Endometrium (tissue), 2 donors: ENCODE measurements around the gene DYRK1A.
"Not testable (repeated sequence)": the region's sequence is repeated elsewhere in the genome, so short reads cannot be mapped to it uniquely, and the experiment has no call there.

Experiments
- FAIRE-seq: peaks from 2 replicates; lab custom pipeline; 2012; peaks lifted over from hg19 to GRCh38; lab: Jason Lieb, UNC
- donor health status: control.
- donor health status: control.

DYRK1A gene

DNA sequence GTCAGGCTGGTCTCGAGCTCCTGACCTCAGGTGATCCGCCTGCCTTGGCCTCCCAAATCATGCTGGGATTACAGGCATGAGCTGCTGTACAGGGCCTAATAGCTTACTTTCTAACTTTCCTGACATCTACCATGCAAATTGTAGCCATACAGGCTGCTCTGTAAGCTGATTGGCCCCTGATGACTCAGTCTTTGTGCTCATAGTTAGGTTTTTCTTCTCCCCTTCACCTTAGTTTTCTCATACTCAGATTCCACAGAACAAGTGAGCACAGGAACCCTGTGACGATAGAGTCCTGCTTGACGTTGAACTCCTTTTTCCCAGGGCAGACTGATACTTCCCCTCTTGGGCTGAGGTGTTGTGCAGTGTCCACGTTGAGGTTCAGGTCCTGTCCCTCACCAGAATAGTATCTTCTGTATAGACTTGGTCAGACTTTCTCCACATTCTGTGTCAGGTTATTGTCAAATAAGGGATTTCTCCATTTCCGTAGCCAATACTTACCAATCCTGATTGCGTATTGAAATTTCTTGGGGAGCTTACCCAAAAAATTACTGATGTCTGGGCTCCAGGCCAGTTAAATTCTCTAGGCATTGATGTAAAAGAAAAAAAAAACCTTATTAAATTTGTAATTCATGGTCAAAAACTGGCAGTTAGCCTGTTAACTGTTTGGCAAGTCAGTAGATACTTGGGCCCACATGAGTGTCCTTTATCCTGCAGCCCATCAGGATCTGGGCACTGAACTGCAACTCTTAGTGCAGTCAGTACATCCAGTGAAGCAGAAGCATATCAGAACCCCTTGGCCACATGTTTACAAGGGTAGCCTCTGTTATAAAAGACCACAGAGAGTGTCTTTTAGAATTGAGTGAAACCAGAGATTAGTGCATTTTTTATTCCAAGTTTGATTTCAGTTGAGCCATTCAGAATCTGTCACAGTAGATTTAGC lies 118.2 kb downstream of the DYRK1A start:
- no peak for FAIRE-seq

DNA sequence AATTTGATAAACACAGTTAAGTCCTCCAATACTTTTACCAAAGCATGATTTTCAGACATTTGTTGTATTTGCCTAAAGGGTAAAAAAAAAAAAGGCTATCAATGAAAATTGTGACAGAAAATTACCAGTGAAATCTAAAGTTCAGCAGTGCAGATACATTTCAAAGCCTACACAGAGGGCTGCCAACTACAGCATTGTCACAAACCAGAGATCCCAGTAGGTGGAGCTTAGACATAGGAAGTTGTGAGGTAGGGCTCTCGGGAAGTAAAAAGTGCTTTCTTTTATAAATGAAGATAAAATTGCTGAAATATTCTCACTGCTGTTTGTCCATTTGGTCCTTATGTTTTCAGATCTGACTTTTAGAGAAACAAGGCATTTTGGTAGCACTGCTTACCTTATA lies 123.0 kb downstream of the DYRK1A start:
- FAIRE-seq: no peak

DNA sequence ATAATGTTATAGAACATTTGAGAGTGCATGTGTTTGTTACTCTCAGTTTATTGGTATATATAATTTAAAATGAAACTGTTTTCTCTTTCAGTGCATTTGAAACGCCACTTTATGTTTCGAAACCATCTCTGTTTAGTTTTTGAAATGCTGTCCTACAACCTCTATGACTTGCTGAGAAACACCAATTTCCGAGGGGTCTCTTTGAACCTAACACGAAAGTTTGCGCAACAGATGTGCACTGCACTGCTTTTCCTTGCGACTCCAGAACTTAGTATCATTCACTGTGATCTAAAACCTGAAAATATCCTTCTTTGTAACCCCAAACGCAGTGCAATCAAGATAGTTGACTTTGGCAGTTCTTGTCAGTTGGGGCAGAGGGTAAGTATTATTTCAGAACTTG lies 123.5 kb downstream of the DYRK1A start:
- no peak for FAIRE-seq

DNA sequence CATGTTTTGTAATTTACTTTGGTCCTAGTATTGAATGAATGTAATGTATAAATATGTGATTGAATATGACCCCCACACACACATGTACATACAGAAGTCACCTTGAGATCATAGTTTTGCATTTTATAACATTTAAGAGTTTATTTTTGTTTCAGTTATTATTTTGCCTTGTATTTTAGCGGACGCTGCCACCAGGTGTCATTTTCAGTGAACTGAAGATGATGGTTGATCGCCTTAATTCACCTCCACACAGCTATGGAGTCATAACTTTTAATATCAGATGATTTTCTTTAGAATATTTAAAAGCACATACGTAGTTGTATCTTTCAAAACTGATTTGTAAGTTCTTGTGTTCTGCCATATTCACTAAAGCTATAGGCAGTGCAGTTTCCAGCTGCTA lies 130.4 kb downstream of the DYRK1A start:
- FAIRE-seq: no peak

DNA sequence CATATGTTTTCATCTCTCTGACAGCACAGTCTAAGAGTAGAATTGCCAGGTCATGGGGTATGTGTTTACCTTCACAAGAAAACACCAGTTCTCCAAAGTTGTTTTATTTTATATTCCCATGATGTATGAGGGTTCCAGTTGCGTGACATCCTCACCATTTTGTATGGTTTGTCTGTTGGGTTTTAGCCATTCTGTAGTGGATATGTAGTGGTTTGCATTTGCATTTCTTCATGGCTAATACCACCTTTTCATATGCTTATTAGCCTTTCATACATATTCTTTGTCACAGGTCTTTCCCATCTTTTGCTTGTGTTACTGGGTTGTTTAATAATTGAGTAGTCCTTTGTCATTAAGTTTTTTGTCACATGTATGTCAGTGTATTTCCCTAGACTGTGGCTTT lies 132.1 kb downstream of the DYRK1A start:
- no peak for FAIRE-seq

DNA sequence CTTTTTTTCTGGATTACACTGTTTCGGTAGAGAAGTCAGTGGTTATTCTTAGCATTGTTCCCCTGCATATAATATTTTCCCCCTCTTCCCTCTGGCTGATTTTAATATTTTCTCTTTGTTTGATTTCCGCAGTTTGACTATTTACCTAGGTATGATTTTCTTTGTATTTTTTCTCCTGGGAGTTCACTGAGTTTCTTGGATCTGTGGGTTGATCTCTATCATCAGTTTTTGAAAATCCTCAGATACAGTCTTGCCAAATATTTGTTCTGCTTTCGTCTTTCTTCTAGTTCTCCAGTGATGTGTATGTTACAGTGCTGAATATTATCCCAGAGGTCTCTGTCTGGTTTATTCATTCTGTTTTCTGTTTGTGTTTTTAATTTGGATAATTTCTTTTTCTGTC lies 136.4 kb downstream of the DYRK1A start:
- no peak for FAIRE-seq

DNA sequence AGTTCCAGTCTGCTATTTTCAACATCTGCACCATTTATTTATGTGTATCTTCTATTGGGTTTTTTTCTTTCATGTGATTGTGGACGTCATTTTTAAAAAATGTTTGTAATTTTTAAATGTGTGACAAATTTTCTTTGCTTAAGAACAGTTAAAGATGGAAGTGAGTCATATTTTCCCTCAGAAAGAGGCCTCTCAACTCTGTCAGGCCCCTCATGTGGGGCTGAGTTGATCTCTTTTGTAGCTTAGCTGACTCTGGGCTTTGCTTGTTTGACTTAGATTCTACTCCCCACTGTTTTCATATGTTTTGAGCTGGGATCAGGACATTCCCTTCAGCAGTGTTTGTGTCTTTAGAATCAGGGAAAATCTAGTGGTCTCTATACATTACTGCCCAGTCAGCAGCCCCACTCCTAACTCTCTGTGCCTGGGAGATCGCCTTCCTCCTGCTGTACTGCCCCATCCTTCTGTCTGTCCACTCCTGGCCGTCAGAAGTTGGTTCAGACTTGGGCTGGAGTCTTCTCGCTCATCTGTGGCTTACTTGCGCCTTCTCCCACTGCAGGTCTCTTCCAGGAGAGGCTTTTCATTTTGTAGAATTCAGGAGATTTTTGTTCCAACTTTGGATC lies 137.4 kb downstream of the DYRK1A start:
- no peak for FAIRE-seq

DNA sequence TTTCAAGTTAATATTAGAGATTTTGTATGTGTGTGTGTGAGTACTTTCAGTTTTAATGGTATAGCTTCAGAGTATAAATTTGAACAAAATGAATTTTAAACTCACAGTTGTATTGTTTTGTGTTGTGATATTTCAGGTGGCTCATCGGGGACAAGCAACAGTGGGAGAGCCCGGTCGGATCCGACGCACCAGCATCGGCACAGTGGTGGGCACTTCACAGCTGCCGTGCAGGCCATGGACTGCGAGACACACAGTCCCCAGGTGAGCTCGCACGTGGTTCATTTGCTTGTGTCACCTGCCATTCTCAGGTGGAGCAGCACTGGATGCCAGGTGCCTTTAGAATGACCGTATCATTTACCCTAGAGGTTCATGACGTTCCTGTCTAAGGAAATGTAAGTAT lies 139.4 kb downstream of the DYRK1A start:
- no peak for FAIRE-seq

DNA sequence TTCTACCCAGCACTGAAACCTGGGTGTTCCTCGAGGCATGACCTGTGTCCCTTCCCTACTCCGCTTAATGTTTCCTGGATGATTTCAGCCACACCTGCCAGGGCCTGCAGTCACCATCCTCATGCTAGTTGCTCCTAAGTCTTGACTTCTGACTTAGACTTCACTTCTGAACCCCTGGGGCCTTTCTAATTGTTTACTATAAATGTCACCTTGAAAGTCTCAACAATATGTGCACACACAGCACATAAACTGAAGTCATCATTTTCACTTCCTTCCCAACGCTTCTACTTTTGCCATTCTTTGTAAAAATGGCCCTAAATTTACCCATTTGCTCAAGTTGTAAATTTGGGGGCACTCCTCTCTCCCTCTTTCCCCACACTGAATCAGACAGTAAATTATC lies 141.1 kb downstream of the DYRK1A start:
- no peak for FAIRE-seq

DNA sequence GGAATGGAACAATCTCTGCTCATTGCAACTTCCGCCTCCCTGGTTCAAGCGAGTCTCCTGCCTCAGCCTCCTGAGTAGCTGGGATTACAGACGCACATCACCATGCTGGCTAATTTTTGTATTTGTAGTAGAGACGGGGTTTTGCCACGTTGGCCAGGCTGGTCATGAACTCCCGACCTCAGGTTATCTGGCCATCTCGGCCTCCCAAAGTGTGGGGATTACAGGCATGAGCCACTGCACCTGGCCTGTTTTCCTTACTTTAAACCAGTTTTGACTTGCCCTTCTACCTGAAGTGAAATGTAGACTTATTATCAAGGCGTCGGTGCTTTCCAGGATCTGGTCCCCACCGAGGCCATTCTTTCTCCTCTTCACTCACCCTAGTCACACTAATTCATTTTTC lies 141.8 kb downstream of the DYRK1A start:
- no peak for FAIRE-seq

DNA sequence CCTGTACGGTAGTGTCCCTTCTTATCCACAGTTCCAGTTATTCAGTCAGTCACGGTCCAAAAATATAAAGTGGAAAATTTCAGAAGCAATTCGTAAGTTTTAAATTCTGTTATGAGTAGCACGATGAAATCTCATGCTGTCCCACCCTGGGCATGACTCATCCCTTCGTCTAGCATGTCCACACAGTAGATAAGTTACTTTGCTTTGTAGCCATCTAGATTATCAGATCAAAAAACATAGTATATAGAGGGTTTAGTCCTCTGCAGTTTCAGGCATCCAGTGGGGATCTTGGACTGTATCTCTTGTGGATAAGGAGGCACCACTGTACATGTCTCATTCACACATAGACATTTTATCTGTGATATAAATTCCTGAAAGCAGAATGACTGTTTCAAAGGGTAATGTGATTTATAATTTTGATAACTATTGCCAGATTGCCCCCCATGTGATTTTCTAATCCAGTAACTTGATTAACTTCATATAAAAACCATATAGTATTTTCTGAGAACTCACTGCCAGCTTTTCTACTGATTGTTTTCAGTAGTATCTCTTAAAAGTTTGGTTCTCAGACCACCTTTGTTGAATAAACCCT lies 143.3 kb downstream of the DYRK1A start:
- no peak for FAIRE-seq

DNA sequence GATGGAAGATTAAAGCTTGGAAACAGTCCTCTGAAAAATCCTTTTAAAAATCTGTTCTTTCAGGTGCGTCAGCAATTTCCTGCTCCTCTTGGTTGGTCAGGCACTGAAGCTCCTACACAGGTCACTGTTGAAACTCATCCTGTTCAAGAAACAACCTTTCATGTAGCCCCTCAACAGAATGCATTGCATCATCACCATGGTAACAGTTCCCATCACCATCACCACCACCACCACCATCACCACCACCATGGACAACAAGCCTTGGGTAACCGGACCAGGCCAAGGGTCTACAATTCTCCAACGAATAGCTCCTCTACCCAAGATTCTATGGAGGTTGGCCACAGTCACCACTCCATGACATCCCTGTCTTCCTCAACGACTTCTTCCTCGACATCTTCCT lies 145.3 kb downstream of the DYRK1A start:
- FAIRE-seq: no peak

DNA sequence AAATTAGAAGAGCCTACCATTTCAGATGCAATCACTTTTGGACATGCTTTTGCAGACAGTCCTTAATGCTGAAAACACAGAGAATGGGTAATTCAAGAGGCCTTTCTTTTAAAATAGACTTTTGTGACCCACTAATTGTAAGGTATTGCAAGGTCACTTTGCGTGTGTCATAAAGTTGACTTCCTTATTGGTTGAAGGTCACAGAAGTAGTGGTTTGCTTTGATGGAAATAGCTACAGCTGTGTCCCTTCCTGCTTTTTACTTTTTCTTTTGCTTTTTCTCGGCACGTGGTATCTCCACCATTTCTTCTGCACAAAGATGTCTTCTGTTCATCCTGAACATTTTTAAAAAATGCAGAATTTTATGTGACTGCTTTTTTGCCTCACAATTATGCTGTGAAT lies 146.8 kb downstream of the DYRK1A start:
- FAIRE-seq: no peak

DNA sequence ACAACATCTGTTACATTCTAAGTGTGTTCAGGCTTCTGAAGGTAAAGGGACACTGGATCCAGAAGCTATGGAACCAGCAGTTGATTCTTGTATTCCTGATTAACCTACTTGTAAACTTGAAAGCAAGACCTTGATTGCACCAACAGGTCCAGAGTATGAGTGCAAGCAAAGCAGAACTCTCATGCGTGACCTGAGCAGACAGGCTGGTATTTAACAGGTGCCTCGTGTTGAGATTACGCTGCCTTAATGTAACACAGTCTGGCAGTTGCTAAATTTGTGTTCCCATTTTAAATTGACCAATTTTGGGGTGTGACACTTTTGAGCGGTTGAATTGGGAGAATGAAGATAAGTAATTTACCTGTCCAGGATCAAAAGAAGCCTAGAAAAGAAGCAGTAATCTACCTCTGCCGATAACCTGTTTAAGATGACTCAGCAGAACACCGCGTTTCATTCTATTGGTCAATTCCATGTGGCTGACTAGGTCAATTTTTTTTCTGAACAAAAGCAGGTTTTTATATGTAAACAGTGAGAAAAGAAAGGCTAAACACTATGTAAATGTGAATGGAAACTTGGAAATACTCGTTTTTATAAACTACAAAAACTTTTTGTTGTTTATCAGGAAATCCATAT lies 147.6 kb downstream of the DYRK1A start:
- FAIRE-seq: no peak

DNA sequence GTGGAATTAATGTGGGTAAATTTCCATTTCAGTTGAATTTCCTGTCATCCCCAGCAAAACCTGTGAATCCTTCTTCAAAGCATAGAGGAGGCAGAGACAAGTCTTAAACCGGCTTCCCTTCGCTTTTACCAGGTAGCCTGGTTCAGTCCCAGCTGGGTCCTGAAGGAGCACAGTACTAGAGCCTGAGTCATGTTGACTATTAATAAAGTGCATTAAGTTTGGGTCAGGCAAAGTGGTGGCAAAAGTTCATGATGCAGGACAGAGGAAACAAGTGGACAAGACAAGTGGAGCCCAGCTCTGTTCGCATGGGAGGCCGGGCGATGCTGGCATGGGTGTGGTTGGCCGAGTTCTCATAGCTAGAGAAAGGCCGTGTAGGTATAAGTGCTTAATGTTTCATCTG lies 150.4 kb downstream of the DYRK1A start:
- FAIRE-seq: no peak

DNA sequence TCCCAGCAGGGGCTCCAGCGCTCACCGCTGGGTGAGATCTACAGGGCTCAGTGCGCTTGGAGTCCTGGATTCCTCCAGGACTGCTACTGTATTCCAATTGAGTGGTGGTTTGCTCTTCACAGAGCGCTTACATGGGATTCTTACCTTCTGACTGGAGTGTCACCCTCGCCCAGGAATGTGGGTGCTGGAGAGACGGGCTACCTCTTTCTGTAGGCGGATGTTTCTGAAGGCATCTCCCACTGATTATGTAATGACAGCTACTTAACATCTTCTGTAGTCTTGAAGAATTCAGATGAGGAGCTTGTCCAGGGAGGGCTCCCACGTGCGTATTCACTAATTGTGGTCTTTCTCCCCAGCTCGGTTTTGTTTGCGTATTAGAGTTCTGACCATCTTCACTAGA lies 154.2 kb downstream of the DYRK1A start:
- FAIRE-seq: no peak

DNA sequence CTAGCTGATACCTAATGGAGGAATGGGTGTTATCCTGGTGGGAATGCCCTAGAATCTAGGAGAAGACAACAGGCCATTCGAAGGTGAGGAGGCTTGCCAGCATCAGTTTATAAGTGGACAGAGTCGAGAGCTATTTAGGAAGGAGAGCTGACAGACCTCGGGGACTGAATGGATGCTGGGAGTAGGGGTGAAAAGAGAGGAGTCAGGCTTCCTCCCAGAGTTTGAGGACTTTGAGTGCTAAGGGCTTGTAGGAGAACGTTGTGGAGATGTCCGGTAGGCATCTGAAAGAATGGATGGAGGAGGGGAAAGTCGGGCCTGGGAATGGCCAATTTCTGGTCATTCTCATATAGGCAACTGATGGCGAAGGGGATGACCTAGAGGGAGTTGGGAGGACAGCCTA lies 155.1 kb downstream of the DYRK1A start:
- FAIRE-seq: no peak

DNA sequence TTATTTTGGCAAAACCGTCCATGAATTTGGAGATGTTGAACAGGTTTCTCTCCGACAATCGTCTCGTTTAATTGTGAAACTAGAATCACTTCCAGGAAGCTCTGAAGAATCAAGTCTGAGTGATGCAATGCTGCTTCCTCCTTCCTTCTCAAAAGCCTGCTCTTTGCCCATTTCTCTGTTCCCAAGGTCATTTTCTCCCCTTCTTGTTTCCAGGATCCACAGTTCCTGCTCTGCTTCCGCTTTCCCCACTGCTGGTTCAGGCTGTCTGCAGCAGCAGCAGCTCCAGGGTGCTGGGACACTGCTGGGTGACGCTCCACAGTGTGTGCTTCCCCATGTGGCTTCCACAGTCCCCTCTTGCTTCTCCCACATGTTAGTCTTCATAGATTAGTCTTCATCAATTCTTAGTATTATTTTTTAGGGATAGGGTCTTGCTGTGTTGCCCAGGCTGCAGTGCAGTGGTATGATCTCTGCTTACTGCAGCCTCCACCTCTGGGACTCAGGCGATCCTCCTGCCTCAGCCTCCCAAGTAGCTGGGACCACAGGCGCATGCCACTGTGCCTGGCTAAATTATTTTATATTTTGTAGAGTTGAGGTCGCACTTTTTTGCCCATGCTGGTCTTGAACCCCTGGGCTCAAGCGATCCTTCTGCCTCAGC lies 156.2 kb downstream of the DYRK1A start:
- FAIRE-seq: no peak

DNA sequence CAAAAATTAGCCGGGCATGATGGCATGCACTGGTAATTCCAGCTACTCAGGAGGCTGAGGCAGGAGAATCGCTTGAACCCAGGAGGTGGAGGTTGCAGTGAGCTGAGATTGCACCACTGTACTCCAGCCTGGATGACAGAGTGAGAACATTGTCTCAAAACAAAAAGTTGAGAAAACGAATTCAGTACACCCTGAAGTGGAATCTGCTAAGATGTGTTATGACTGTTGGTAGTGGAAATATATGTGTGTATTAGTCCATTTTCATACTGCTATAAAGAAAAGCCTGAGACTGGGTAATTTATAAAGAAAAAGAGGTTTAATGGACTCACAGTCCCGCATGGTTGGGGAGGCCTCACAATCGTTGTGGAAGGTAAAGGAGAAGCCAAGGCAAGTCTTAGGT lies 158.4 kb downstream of the DYRK1A start:
- not testable (repeated sequence) for FAIRE-seq

DNA sequence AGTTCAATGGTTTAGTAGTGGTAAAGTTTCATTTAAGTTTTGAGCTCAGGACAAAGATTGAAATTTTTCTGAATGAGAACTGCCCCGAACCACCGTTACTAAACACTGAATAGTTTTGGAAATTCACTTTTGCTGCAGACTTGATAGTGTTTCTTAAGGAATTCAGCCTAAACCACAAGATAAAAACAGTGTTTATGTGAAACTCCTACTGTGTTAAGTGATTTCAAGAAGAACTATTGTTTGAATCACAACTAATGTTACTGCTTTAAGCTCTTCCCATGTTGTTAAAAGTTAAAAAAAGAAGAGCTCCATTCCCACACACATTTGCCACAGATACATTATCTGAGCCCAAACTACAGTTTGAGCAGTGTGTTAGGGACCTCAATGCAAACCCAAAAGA lies 159.2 kb downstream of the DYRK1A start:
- no peak for FAIRE-seq

DNA sequence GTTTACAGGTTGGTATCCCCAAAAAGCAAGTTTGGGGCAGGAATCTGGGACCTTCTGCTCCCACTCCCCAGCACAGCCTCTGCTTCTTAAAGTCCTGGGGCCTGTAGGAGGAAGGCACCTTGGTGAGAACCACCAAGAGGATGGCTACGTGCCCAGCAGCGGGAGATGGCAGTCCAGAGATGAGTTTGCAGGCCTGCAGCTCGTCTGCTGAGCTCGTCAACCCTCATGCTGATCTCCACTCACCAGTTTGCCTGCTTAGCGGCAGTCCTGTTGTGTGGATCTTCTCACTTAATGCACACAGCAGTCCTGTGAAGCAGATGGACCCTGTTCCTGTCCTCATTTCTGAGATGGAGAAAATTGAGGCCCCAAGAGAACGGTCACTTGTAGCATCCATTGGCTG lies 160.5 kb downstream of the DYRK1A start:
- no peak for FAIRE-seq

DNA sequence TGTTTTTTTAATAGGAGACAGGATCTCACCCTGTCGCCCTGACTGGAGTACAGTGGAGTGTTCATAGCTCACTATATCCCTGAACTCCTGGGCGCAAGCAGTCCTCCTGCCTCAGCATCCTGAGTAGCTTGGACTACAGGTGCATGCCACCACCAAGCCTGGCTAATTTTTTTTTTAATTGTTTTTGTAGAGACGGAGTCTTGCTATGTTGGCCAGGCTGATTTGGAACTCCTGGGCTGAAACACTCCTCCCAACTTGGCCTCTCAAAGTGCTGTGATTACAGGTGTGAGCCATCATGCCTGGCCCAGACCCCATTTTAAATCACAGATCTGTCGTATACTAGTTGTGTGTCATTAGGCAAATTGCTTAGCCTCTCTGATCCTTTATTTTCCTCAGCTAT lies 161.1 kb downstream of the DYRK1A start:
- no peak for FAIRE-seq
